PC-3 (cell line): ENCODE results near the gene PGA5. TPM values are rescaled to one million over a fixed set of nuclear protein-coding genes. Genes with fewer than 3 reads are reported as not detected.

Source experiments
- ATAC-seq: fragments of 200-7000 bp; cut with Tn5 transposase; 2 replicates; pipeline ENCODE4 v1.9.1; 2020; ENCODE audit warnings: mild to moderate bottlenecking, moderate library complexity
- BruUV-seq: library from RNA; stranded (reverse); fragments of 400-500 nt; replicated peaks from 2 replicates; lab custom pipeline; 2021; lab: Mats Ljungman, UMichigan
- CTCF ChIA-PET: fragments of 300-600 bp; sonication (Branson Sonifier 250); formaldehyde crosslinking; loops from one replicate; lab custom pipeline; 2022; ENCODE audit warnings: antibody characterized with exemption; lab: Charles Lee
- POLR2A ChIA-PET: fragments of 300-600 bp; sonication (Branson Sonifier 250); formaldehyde crosslinking; loops from one replicate; lab custom pipeline; 2022; ENCODE audit warnings: antibody characterized with exemption; ENCODE audit not compliant: unreplicated experiment; lab: Charles Lee
- DNase-seq: peaks from one replicate; pipeline ENCODE4 v3.0.0-alpha.2; 2015
- H2AFZ ChIP-seq: fragments of 300-600 bp; sonication (generic); 2 replicates; pipeline ENCODE4 v1.6.0; 2016; ENCODE audit warnings: antibody characterized with exemption, low read length
- H3F3A ChIP-seq: fragments of 300-600 bp; sonication (generic); one replicate; pipeline ENCODE4 v1.6.0; 2017; ENCODE audit warnings: antibody characterized with exemption, low read length, control low read depth, mild to moderate bottlenecking; ENCODE audit not compliant: unreplicated experiment
- H3K27ac ChIP-seq: fragments of 300-600 bp; sonication (generic); 2 replicates; pipeline ENCODE4 v1.5.1; 2016; ENCODE audit warnings: mild to moderate bottlenecking, low read length
- H3K27me3 ChIP-seq: fragments of 300-600 bp; sonication (generic); 2 replicates; pipeline ENCODE4 v1.6.1; 2016; ENCODE audit warnings: low read length, mixed read lengths
- H3K36me3 ChIP-seq: fragments of 300-600 bp; sonication (generic); 2 replicates; pipeline ENCODE4 v1.6.1; 2016; ENCODE audit warnings: low read depth, mixed run types, low read length, mixed read lengths
- H3K4me1 ChIP-seq: fragments of 300-600 bp; sonication (generic); 2 replicates; pipeline ENCODE4 v1.5.1; 2016; ENCODE audit warnings: low read length; ENCODE audit not compliant: insufficient read depth
- H3K4me2 ChIP-seq: fragments of 300-600 bp; sonication (generic); 2 replicates; pipeline ENCODE4 v1.6.0; 2016; ENCODE audit warnings: low read length
- H3K4me3 ChIP-seq: fragments of 300-600 bp; sonication (generic); 2 replicates; pipeline ENCODE4 v1.5.1; 2016; ENCODE audit warnings: mild to moderate bottlenecking, low read length, mixed read lengths
- H3K79me2 ChIP-seq: fragments of 300-600 bp; sonication (generic); 2 replicates; pipeline ENCODE4 v1.6.1; 2017; ENCODE audit warnings: low read length, mixed read lengths
- H3K9ac ChIP-seq: fragments of 300-600 bp; sonication (generic); 2 replicates; pipeline ENCODE4 v1.6.0; 2016; ENCODE audit warnings: mild to moderate bottlenecking, low read length
- H3K9me2 ChIP-seq: fragments of 300-600 bp; sonication (generic); replicated peaks from 2 replicates; pipeline ENCODE4 v1.6.1; 2016; ENCODE audit warnings: mixed run types, low read length, mixed read lengths
- H3K9me3 ChIP-seq: fragments of 300-600 bp; sonication (generic); 2 replicates; pipeline ENCODE4 v1.6.1; 2016; ENCODE audit warnings: low read length, mixed read lengths
- H4K20me1 ChIP-seq: fragments of 300-600 bp; sonication (generic); 2 replicates; pipeline ENCODE4 v1.6.1; 2016; ENCODE audit warnings: low read length, mixed read lengths
- EZH2 ChIP-seq: fragments of 300-600 bp; sonication (generic); IDR thresholded peaks from one replicate; pipeline ENCODE4 v1.6.1; 2017; ENCODE audit warnings: antibody characterized with exemption, mild to moderate bottlenecking, low read length; ENCODE audit not compliant: unreplicated experiment
- EZH2phosphoT487 ChIP-seq: fragments of 300-600 bp; sonication (generic); IDR thresholded peaks from 2 replicates; pipeline ENCODE4 v1.6.1; 2018; ENCODE audit warnings: mild to moderate bottlenecking, antibody characterized with exemption, low read length, borderline replicate concordance
- intact Hi-C: fragments of 100-400 bp; cut with micrococcal nuclease; formaldehyde crosslinking; loops from 2 replicates; pipeline ENCODE4 v1.9.0; 2023
- total RNA-seq: library from RNA; depleted of rRNA; stranded (reverse); fragments of >200 nt; gene quantifications from 2 replicates; pipeline ENCODE4 v1.2.3, GENCODE V29; 2014
- TF ChIP-seq, protein P1 (sequence below): fragments of 300-600 bp; sonication (generic); conservative IDR thresholded peaks from 2 replicates; pipeline ENCODE4 v1.5.1; 2017; ENCODE audit warnings: antibody characterized with exemption, low read depth, mild to moderate bottlenecking, low read length

PGA5 gene
- total RNA-seq, 1 experiment from 2014 or later, result not detected

DNA sequence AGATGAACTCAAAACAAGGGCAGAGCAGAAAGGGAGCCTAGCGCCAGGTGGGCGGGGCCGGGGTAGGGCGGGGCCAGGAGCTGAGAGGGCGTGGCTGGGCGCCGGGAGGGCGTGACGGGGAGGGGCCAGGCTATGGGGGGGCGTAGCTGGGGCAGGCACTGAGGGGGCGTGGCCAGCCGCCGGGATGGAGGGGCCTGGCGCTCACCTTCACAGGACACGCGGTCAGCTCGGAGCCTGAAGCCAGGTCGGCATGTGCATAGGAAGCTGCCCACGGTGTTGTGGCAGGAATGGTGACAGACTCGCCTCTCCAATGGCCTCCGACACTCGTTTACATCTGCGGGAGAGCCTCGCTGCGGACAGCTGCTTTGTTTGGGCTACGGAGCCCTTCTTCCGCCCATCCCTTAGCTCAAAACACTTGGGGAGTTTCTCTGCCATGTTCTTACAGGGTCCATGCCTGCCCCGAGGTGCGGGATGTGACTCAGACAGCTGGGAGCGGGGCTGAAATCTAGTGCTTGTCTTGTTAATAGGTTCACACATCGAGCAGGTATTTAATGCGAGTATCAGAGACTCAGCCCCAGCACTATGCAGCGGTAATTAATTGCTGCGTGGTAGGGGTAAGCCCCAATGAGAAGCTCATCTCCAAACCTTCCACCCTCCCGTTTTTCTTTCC, 40.7 kb downstream of the PGA5 start:
- BruUV-seq, result no TSS peak
- CTCF ChIA-PET, result no interaction called here
- Histone ChIP-seq H3K27me3 (no peaks in the 10 kb centered on the region), H3K27ac (no peak overlapping the region), H3K9me3 (no peaks in the 10 kb centered on the region), H4K20me1 (no peaks in the 10 kb centered on the region), H3K9me2 (no peaks in the 10 kb centered on the region), H3K9ac (no peak overlapping the region), H3K4me1 (peaks cover 15% of the 10 kb centered on the region), H3F3A (no peaks in the 10 kb centered on the region), H3K36me3 (no peaks in the 10 kb centered on the region), H3K79me2 (no peaks in the 10 kb centered on the region), H3K4me3 (no peak overlapping the region), H2AFZ (no peak overlapping the region), H3K4me2 (no peak overlapping the region)
- no peak for DNase-seq
- POLR2A ChIA-PET, result no interaction called here
- intact Hi-C loops, result no loop called here
- peak; percentile 39; the same call in 1 of the 2 replicates for ATAC-seq
- TF ChIP-seq, protein P1, sequence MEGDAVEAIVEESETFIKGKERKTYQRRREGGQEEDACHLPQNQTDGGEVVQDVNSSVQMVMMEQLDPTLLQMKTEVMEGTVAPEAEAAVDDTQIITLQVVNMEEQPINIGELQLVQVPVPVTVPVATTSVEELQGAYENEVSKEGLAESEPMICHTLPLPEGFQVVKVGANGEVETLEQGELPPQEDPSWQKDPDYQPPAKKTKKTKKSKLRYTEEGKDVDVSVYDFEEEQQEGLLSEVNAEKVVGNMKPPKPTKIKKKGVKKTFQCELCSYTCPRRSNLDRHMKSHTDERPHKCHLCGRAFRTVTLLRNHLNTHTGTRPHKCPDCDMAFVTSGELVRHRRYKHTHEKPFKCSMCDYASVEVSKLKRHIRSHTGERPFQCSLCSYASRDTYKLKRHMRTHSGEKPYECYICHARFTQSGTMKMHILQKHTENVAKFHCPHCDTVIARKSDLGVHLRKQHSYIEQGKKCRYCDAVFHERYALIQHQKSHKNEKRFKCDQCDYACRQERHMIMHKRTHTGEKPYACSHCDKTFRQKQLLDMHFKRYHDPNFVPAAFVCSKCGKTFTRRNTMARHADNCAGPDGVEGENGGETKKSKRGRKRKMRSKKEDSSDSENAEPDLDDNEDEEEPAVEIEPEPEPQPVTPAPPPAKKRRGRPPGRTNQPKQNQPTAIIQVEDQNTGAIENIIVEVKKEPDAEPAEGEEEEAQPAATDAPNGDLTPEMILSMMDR, result no peak
- TF ChIP-seq EZH2phosphoT487, result no peak
- no peak for TF ChIP-seq EZH2

DNA sequence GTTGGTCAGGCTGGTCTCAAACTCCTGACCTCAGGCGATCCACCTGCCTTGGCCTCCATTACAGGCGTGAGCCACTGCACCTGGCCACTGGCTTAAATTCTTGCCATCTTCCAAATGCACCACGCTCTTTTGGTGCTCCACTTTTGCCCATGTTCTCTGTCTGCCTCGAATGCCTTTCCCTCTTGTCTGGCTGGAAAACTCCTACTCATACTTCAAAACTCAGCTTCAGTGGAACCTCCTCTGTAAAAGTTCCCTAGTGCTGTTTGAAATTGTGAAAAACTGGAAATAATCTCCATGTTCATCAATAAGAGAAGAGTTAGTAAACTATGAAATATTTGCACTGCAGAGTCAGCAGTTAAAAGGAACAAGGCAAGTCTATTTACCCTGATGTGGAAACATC, 42.6 kb downstream of the PGA5 start:
- no peak for ATAC-seq
- no peaks in the 10 kb centered on the region for H3K9me3 ChIP-seq
- CTCF ChIA-PET, result no interaction called here

DNA sequence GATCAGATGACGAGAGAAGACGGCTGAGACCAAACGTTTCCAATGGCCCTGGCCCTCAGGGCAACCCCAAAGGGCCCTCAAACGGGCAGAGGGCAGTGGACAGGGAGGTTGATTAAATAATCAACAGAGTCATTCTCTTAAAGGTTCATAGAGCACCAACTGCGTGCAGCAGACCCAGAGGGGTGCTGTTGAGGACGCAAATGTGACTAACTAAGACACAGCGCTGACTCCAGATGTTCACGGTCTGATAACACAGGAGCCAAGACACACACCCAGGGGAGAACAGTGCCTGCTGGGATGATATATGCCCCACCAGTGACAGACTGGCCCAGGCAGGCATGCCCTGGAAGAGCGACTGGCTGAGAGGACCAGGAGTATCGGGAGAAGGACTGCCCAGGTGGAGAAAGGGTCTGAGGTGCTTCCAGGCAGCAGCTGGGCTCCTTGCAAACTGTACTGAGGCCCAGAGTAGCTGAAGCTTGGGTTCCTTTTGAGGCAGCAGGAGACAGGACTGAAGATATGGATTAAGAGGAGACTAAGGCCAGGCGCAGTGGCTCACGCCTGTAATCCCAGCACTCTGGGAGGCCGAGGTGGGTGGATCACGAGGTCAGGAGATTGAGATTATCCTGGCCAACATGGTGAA, 46.5 kb downstream of the PGA5 start:
- Histone ChIP-seq H3K36me3 (no peaks in the 10 kb centered on the region), H4K20me1 (no peaks in the 10 kb centered on the region), H3F3A (no peaks in the 10 kb centered on the region), H3K27ac (no peak overlapping the region), H3K4me1 (no peaks in the 10 kb centered on the region), H3K27me3 (no peaks in the 10 kb centered on the region), H3K79me2 (no peaks in the 10 kb centered on the region), H3K4me3 (no peak overlapping the region), H3K9me2 (no peaks in the 10 kb centered on the region), H3K9me3 (no peaks in the 10 kb centered on the region), H2AFZ (no peak overlapping the region), H3K9ac (no peak overlapping the region), H3K4me2 (no peak overlapping the region)
- ChIA-PET CTCF (no interaction called here), POLR2A (no interaction called here)
- BruUV-seq, result no TSS peak
- TF ChIP-seq, protein P1, result no peak
- TF ChIP-seq EZH2 (no peak), EZH2phosphoT487 (no peak)
- DNase-seq, result no peak
- no peak; the same call in 1 of the 2 replicates for ATAC-seq
- intact Hi-C loops, result no loop called here

More for the DNA sequence above, 42.6 kb downstream of the PGA5 start:
- Histone ChIP-seq H3F3A (no peaks in the 10 kb centered on the region), H3K4me3 (no peak overlapping the region), H3K4me2 (no peak overlapping the region), H3K27me3 (no peaks in the 10 kb centered on the region), H2AFZ (no peak overlapping the region), H3K27ac (no peak overlapping the region), H3K79me2 (no peaks in the 10 kb centered on the region), H3K4me1 (peaks cover 15% of the 10 kb centered on the region), H3K9me2 (no peaks in the 10 kb centered on the region), H4K20me1 (no peaks in the 10 kb centered on the region), H3K36me3 (no peaks in the 10 kb centered on the region), H3K9ac (no peak overlapping the region)
- DNase-seq, result no peak
- intact Hi-C loops, result no loop called here
- POLR2A ChIA-PET, result no interaction called here
- no peak for TF ChIP-seq EZH2
- no TSS peak for BruUV-seq
